ENCODE results near the gene NSUN4. TPM values are rescaled to one million over a fixed set of nuclear protein-coding genes. Genes with fewer than 3 reads are reported as not detected.
A peak's percentile ranks its signal among the peaks of the same experiment; 100 is the strongest.
"Not testable (repeated sequence)": the region's sequence is repeated elsewhere in the genome, so short reads cannot be mapped to it uniquely, and the experiment has no call there.

NSUN4 gene
- total RNA-seq (2014; rRNA removed; shearing (Covaris generic)), result 22.3 and 30.6 TPM in 2 replicates

DNA sequence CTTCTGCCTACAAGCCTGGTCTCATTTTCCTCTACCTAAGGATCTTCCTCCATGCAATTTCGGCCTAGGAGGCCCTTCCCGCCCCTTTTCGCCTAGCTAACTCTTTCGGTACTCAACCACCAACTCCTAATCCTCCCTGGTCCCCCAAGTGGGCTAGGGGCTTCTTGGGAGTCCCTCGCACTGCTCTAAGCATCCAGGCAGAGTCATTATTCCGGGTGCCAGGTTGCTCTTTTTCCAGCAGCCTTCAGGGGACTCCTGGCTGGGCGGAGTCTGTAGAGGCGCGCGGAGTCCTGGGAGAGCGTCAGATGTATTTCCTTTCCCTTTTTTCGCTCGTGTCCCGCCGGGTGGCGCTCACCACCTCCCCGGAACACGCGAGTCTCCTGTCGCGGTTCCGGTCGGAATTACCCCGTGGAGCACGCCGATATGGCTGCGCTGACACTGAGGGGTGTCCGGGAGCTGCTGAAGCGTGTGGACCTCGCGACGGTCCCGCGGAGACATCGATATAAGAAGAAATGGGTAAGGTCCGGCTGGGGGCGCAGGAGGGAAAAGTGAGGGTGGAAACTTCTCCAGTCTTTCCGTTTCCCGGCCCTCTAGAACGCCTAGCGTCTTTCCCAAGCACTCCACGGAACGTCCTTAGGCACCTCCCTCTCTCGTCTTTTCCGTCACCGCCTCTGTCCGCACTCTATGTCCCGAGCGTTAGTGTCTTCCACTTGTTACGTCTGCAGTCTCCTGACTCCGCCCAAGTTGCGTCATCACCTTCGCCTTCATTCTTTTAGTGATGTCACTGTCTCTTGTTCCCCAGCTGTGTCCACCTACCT lies at the start of gene NSUN4:
Gene NSUN4 (plus strand): TSS at position 404 of the 818 bp plus-strand sequence. CDS start 20 bp downstream, at position 424.
- DNase-seq (ENCODE audit: low read depth), result peak; percentile 95

DNA sequence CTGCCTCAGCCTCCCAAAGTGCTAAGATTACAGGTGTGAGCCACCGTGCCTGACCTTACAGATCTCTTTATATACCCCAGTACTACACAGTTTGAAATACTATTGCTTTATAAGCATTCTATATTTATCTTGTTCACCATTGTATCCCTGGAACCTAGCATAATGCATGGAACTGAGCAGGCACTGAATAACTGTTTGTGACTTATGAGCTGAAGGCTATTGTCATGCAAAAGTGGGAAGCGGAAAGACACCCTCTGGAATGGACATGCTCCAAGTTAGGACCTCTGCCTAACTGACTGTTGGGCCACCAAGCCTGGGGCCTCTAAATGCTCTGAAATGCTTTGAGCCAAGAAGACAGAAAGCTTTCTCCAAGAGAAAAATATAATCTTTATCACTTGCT lies 45.3 kb upstream of the NSUN4 start:
- no peak for DNase-seq (ENCODE audit: low read depth)

DNA sequence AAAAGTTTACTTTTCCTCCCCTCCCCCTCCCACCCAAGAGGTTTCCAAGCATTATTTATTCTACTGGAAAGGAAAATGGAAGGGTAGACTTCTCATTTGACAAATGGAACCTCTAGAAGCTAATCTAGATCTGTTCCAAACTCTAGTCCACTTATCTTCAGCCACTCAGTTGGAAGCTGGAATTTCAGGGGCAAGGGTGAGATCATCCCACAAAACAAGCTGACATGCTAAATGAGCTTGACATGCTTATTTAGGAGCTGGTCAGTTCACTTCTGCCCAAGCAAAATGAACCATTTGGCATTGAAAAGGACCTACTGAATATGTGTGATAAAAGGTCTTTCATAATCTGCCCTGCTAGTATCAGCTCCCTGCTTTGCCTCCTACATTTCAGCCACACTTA lies 42.2 kb upstream of the NSUN4 start:
- no peak for DNase-seq (ENCODE audit: low read depth)

DNA sequence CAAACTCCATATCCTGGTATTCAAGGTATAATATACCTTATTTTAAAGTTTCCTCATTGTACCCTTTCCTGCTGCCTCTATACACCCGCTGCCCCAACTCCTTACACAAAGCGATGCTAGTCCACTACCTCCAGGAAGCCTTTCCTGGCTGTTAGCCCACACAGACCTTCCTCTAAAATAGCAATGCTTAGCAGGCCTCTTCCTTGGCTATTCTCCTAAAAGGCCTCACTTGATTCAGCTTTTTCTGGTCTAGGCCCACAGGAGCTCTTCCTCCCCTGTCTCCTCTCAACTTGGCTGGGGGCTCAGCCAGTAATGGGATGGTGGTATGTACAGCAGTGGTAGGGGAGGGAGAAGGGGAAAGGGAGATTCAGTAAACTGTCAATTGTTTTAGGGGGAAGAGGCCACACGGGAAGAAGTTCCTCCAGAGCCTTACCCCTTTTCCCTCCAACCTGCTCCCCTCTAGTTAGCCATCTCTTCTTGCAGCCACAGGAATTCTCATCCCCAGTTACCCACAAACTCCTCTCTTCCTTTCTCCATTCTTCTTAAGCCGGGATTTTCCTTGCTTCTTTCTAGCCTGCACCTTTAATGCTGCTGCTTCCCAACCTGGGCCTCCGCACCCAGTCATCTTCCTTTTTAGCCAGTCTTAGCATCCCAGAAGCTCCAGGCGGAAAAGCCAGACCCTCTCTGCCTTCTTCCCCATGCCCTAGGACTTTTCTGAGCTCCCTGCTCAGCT lies 39.8 kb upstream of the NSUN4 start:
- no peak for DNase-seq (ENCODE audit: low read depth)

DNA sequence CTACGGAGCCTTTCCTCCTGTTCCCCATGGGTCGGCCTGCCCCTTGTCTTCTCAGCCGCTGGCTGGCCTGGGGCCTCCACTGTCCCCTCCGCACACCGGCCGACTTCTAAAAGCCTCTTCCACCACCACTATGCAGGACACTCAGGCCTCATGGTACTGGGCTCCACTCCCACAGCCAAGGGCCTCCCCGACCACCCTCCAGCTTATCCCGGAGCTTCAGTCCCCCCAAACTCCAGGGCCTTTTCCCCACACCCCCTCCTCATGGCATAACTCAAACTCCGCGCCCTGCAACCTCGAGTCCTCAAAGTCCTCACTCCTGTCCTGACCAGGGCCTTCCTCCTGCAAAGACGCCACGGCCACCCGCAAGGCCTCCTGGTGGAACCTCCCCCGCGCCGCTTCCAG lies 39.2 kb upstream of the NSUN4 start:
- no peak for DNase-seq (ENCODE audit: low read depth)

DNA sequence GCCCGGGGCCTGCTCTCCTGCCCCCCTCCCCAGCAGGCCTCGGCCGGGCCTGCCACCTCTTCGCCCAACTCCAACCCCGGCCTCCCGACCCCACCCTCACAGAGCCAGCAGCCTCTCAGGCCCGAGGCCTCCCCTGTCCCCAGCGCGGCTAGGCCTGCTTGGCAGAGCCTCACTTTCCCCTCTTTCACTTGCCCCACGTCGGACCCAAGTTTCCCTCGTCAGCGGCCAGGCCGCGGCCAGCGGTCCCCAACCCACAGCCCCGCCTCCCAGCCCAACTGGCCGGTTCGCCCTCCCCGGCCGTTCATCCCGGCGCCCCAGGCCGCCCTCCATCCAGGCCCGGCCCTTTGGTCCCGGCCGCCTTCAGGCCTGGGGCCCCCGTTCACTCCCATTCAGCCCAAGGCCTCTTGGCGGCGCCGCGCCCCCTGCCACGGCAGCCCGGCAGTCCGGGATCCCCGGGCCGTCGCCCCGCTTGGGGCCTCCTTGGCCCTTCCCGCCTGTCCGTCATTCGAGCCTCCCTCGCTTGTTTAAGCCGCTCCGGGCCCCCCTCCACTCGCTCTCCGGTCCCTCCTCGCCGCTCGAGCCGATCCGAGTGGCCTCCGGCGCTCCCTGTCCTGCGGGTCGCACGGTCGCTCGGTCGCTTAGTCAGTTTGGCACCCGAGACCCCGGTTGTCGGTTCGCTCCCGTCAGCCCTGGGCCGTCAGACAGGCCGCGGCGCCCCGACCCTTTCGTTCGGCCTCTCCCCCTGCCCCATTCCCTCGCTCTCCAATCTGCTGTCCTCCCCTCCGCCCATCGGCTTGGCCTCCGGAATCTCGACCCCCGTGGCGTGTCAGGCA lies 38.6 kb upstream of the NSUN4 start:
- DNase-seq (ENCODE audit: low read depth), result peak; percentile 61

DNA sequence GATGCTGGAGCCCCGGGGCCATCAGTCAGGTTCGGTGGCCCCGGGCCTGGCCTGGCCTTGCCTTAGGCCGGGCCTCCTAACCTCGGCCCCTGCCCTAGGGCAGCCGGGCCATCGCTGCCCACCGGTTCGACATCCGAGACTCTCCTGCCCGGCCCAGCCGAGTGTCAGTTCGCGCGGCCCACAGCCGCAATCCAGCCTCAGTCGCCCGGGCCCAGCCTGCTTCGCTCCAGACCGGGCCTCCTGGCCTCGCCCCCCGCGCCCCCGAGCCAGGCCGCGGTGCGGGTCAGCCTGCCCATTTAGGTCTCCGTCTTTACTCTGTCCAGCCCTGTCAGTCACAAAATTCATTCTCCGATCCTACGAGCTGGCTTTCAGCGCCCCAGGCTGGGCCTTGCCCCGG lies 38.0 kb upstream of the NSUN4 start:
- peak; percentile 46 for DNase-seq (ENCODE audit: low read depth)

DNA sequence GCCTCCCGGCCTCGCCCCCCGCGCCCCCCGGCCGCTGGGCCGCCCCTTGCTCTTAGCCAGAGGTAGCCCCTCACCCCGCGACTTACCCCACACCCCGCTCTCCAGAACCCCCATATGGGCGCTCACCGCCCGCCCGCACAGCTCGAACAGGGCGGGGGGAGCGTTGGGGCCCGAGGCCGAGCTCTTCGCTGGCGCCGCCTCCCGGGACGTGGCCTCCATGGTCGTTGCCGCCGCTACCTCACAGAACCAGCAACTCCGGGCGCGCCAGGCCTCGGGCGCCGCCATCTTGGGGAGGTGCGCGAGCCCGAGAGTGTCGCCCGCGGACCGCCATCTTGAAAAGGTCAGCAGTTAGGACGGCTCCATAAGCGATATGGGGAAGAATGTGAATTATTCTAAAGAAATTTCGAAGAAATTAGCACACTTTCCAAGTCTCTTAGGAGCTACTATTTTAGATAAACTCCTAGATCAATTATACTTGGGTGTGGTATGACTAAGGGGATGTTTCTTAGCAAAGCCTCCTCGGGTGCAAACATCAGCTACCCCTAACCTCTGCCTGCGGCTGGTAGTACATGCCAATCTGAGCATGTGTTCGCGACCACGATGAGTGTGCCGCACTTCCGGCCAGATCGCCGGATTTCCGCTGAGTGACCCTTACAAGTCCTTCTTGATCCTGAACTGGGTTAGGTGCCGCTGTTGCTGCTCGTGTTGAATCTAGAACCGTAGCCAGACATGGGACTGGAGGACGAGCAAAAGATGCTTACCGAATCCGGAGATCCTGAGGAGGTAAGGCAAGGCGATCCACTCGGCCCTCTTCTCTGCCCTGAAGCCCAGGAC lies 37.4 kb upstream of the NSUN4 start, which contains the start of the genes LRRC41 and UQCRH:
Gene LRRC41 (minus strand): TSS at position 579 of the 834 bp plus-strand sequence. CDS start 294 bp downstream, at position 285.
Gene UQCRH (plus strand): TSS at position 661 of the 834 bp plus-strand sequence. CDS start 69 bp downstream, at position 730.
- peak; percentile 98 for DNase-seq (ENCODE audit: low read depth)

DNA sequence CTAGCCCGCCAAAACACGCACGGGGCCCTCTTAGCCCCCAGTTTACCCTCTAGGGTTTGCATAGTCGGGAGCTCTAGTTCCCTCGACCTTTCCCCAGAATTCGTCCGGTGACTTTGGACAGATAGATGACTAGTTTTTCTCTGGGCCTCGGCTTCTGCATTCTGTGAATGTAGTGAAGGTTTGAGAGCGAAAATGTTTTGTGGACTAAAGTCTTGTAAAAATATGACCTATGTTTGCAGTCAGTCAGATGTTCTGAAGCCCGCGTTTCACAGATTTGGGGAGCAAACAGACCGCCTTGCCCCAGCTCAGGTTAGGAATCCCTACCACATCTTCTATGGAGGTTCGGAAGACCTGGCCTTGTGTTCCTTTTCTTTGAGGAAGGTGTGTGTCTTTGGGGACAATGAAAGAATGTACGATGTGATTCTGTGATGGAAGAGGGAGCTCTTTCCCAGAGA lies 36.7 kb upstream of the NSUN4 start:
- DNase-seq (ENCODE audit: low read depth), result no peak

DNA sequence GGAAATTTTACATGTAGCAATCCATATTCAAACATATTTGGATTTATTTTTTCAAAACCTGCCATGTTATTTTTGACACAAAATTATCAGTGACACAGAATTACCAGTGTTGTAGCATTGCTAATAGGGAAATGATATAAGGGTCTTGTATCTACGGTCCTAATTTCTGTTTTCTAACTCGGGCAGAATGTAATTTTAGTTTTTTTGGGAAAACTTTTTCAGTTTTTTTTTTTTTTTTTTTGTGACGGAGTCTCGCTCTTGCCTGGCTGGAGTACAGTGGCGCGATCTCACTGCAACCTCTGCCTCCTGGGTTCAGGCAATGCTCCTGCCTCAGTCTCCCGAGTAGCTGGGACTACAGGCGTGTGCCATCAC lies 34.5 kb upstream of the NSUN4 start:
- no peak for DNase-seq (ENCODE audit: low read depth)

DNA sequence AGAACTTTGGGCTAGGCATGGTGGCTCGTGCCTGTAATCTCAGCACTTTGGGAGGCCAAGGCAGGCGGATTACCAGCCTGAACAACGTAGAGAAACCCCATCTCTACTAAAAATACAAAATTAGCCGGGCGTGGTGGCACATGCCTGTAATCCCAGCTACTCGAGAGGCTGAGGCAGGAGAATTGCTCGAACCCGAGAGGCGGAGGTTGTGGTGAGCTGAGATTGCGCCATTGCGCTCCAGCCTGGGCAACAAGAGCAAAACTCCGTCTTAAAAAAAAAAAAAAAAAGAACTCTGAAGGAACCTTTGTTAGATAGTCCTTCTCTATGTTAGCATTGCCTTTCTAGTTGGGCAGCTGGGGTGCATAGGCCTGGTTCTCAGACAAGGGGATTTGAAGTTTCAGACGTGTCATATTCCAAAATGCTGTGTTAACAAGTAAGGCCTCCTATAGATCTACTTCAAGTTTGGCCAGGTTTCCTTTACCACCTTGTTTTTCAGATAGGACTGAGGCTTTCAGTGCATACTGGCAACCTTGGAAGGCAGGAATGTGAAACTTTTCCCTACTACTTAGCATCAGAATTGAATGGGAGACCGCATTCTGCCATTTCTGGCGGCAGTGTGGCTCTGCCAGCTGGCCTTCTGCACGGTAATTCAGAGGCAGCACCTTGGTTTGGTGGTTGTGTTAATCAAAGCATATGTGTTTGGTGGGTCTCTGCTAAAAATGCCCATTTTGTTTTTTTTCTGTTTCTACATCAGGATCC lies 31.0 kb upstream of the NSUN4 start:
- no peak for DNase-seq (ENCODE audit: low read depth)

DNA sequence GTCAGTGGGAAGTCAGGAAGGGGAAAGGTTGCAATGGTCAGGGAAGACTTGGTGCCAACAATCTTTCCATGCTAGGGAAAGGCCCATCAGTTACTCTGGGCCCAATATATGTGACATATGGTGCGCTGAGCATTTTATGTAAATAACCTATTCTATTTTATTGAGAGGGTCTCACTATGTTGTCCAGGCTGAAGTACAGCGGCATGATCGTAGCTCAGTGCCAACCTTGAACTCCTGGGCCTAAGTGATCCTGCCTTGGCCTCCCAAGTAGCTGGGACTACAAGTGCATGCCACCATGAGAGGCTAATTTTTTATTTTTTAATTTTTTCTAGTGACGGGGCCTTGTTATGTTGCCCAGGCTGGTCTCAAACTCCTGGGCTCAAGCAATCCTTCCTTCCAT lies 30.3 kb upstream of the NSUN4 start:
- DNase-seq (ENCODE audit: low read depth), result no peak

DNA sequence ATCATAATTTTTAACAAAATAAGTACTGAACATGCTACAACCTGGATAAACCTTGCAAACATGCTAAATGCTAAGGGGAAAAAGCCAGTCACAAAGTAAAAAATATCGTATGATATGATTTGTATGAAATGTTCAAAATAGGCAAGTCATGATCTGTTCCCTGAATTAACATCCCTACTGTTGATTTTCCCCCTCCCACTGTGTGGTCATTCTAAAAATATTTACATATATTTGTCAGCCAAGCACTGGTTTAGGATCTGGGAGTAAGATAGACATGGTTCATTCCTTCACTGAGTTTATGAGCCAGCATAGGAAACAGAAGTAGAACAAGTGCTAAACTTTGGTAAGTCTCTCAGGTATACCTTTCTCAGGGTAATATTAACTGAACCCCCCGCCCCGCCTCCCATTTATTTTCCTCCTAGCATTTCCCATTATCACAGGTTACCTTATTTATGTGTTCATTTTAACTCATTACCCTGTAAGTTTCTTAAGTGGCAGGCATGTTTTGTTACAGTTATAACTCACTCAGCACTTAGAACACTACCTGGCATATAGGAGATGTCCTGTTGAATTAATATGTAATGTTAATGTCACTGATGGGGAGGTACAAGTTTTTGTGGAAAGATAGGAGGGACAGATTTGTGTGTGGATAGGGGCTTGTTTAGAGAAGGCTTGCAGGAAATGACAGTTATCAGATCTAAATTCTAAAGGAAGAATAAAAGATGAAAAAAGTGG lies 24.8 kb upstream of the NSUN4 start:
- no peak for DNase-seq (ENCODE audit: low read depth)

DNA sequence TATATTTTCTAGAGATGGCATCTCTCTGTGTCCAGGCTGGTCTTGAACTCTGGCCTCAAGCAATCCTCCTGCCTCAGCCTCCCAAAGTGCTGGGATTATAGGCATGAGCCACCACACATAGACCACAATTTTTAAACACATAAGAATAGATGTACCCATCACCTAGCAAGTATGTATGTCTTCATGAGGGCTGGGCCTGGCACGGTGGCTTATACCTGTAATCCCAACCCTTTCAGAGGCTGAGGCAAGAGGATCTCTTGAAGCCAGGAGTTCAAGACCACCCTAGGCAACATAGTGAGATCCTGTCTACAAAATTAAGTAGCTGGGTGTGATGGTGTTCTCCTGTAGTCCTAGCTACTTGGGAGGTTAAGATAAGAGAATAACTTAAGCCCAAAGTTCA lies 23.3 kb upstream of the NSUN4 start:
- DNase-seq (ENCODE audit: low read depth), result no peak

DNA sequence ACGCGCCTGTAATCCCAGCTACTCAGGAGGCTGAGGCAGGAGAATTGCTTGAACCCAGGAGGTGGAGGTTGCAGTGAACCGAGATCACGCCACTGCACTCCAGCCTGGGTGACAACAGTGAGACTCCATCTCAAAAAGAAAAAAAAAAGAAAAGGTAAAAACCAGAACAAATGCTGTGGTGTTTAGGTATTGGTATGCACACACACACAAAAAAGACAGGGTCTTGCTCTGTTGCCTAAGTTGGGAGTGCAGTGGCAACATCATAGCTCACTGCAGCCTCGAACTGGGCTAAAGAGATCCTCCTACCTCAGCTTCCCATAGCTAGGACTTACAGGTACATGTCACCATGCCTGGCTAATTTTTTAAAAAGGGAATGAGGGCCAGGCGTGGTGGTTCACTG lies 21.3 kb upstream of the NSUN4 start:
- not testable (repeated sequence) for DNase-seq (ENCODE audit: low read depth)

DNA sequence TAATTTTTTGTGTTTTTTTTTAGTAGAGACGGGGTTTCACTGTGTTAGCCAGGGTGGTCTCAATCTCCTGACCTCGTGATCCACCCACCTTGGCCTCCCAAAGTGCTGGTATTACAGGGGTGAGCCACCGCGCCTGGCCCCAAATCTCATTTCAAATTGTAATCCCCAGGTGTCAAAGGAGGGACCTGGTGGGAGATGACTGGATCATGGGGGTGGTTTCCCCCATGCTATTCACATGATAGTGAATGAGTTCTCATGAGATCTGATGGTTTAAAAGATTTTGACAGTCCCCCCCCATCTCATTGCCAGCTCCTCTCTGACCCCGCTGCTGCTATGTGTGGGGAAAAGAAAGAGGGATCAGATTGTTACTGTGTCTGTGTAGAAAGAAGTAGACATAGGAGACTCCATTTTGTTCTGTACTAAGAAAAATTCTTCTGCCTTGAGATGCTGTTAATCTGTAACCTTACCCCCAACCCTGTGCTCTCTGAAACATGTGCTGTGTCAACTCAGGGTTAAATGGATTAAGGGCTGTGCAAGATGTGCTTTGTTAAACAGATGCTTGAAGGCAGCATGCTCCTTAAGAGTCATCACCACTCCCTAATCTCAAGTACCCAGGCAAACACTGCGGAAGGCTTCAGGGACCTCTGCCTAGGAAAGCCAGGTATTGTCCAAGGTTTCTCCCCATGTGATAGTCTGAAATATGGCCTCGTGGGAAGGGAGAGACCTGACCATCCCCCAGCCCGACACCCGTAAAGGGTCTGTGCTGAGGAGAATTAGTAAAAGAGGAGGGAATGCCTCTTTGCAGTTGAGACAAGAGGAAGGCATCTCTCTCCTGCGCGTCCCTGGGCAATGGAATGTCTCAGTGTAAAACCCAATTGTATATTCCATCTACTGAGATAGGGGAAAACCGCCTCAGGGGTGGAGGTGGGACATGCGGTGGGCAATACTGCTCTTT lies 20.4 kb upstream of the NSUN4 start:
- not testable (repeated sequence) for DNase-seq (ENCODE audit: low read depth)

DNA sequence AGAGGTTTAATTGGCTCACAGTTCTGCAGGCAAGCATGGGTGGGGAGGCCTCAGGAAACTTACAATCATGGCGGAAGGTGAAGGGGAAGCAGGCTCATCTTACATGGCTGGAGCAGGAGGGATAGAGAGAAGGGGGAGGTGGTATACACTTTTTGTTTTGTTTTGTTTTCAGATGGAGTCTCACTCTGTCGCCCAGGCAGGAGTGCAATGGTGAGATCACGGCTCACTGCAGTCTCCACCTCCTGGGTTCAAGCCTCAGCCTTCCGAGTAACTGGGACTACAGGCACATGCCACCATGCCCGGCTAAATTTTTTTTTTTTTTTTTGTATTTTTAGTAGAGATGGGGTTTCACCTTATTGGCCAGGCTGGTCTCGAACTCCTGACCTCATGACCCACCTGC lies 18.4 kb upstream of the NSUN4 start:
- DNase-seq (ENCODE audit: low read depth), result not testable (repeated sequence)
